ENCODE measurements around the gene OR2L8.
A peak's percentile ranks its signal among the peaks of the same experiment; 100 is the strongest.

Gene OR2L8

GRCh38 chr1:247948558-247948957 lies at the start of gene OR2L8:
TSS of gene OR2L8 (plus strand) at chr1:247948858. CDS start at chr1:247948858, 0 bp downstream.
- no peaks in the 10 kb centered on the region for H3K27me3 Mint-ChIP-seq

GRCh38 chr1:247904122-247904521 lies 44.5 kb upstream of the OR2L8 start:
- H3K36me3 Mint-ChIP-seq (ENCODE audit: insufficient read depth) = peaks cover 4% of the 10 kb centered on the region
- DNase-seq (ENCODE audit: low spot score in 2 of 2) (no peak), ATAC-seq (replicated peaks; ENCODE audit: extremely low read depth, poor library complexity, severe bottlenecking) (no peak)
- H3K9me3 Mint-ChIP-seq = peaks cover 6% of the 10 kb centered on the region
- H3K4me3 Mint-ChIP-seq = no peak overlapping the region
- peak overlapping the region; percentile 7 for H3K27ac Mint-ChIP-seq (ENCODE audit: low read depth)
- H3K4me1 Mint-ChIP-seq = peaks cover 25% of the 10 kb centered on the region
- H3K27me3 Mint-ChIP-seq = no peaks in the 10 kb centered on the region

More at GRCh38 chr1:247948558-247948957, at the start of gene OR2L8:
- Mint-ChIP-seq H3K4me3 (no peak within 1 kb of the TSS), H3K9me3 (peaks cover 14% of the 10 kb centered on the region), H3K36me3 (ENCODE audit: insufficient read depth) (no peaks in the 10 kb centered on the region), H3K27ac (ENCODE audit: low read depth) (no peak within 1 kb of the TSS), H3K4me1 (no peaks in the 10 kb centered on the region)
- ATAC-seq (replicated peaks; ENCODE audit: extremely low read depth, poor library complexity, severe bottlenecking) (no peak), DNase-seq (ENCODE audit: low spot score in 2 of 2) (no peak)

- peak overlapping the region; percentile 23 for H3K4me3 Mint-ChIP-seq
- no peak overlapping the region for H3K27ac Mint-ChIP-seq (ENCODE audit: low read depth)
These were observed 43.5 kb upstream of the OR2L8 start for GRCh38 chr1:247905181-247905580.

GRCh38 chr1:247905910-247906503 lies 42.7 kb upstream of the OR2L8 start:
- peak overlapping the region; percentile 86 for H3K4me3 Mint-ChIP-seq
- H3K36me3 Mint-ChIP-seq (ENCODE audit: insufficient read depth) = peaks cover 3% of the 10 kb centered on the region
- peaks cover 25% of the 10 kb centered on the region for H3K4me1 Mint-ChIP-seq
- H3K9me3 Mint-ChIP-seq = peaks cover 6% of the 10 kb centered on the region
- no peak for DNase-seq (ENCODE audit: low spot score in 2 of 2)
- H3K27me3 Mint-ChIP-seq = no peaks in the 10 kb centered on the region
- no peak for ATAC-seq (replicated peaks; ENCODE audit: extremely low read depth, poor library complexity, severe bottlenecking)
- peak overlapping the region; percentile 99 for H3K27ac Mint-ChIP-seq (ENCODE audit: low read depth)

More at GRCh38 chr1:247905181-247905580, 43.5 kb upstream of the OR2L8 start:
- H3K36me3 Mint-ChIP-seq (ENCODE audit: insufficient read depth) = peaks cover 3% of the 10 kb centered on the region
- DNase-seq (ENCODE audit: low spot score in 2 of 2) (no peak), ATAC-seq (replicated peaks; ENCODE audit: extremely low read depth, poor library complexity, severe bottlenecking) (no peak)
- H3K4me1 Mint-ChIP-seq = peaks cover 25% of the 10 kb centered on the region
- no peaks in the 10 kb centered on the region for H3K27me3 Mint-ChIP-seq
- peaks cover 6% of the 10 kb centered on the region for H3K9me3 Mint-ChIP-seq

- DNase-seq (ENCODE audit: low spot score in 2 of 2) = no peak
- peaks cover 6% of the 10 kb centered on the region for H3K9me3 Mint-ChIP-seq
- peaks cover 25% of the 10 kb centered on the region for H3K4me1 Mint-ChIP-seq
These were observed 42.1 kb upstream of the OR2L8 start for GRCh38 chr1:247906504-247907047.

GRCh38 chr1:247908766-247909165 lies 39.9 kb upstream of the OR2L8 start:
- Mint-ChIP-seq H3K36me3 (ENCODE audit: insufficient read depth) (peaks cover 3% of the 10 kb centered on the region), H3K27me3 (peaks cover 12% of the 10 kb centered on the region), H3K4me1 (peaks cover 25% of the 10 kb centered on the region), H3K9me3 (peaks cover 6% of the 10 kb centered on the region), H3K4me3 (no peak overlapping the region), H3K27ac (ENCODE audit: low read depth) (no peak overlapping the region)
- ATAC-seq (replicated peaks; ENCODE audit: extremely low read depth, poor library complexity, severe bottlenecking) (no peak), DNase-seq (ENCODE audit: low spot score in 2 of 2) (no peak)

More at GRCh38 chr1:247906504-247907047, 42.1 kb upstream of the OR2L8 start:
- no peak for ATAC-seq (replicated peaks; ENCODE audit: extremely low read depth, poor library complexity, severe bottlenecking)
- peak overlapping the region; percentile 99 for H3K27ac Mint-ChIP-seq (ENCODE audit: low read depth)
- peaks cover 3% of the 10 kb centered on the region for H3K36me3 Mint-ChIP-seq (ENCODE audit: insufficient read depth)
- no peaks in the 10 kb centered on the region for H3K27me3 Mint-ChIP-seq
- peak overlapping the region; percentile 86 for H3K4me3 Mint-ChIP-seq

GRCh38 chr1:247913786-247914185 lies 34.9 kb upstream of the OR2L8 start:
- H3K9me3 Mint-ChIP-seq = no peaks in the 10 kb centered on the region
- no peak for ATAC-seq (replicated peaks; ENCODE audit: extremely low read depth, poor library complexity, severe bottlenecking)
- no peak for DNase-seq (ENCODE audit: low spot score in 2 of 2)

GRCh38 chr1:247914941-247915662 lies 33.6 kb upstream of the OR2L8 start:
- Mint-ChIP-seq H3K36me3 (ENCODE audit: insufficient read depth) (no peaks in the 10 kb centered on the region), H3K4me1 (no peaks in the 10 kb centered on the region), H3K27ac (ENCODE audit: low read depth) (no peak overlapping the region), H3K9me3 (no peaks in the 10 kb centered on the region), H3K4me3 (no peak overlapping the region), H3K27me3 (peaks cover 20% of the 10 kb centered on the region)
- ATAC-seq (replicated peaks; ENCODE audit: extremely low read depth, poor library complexity, severe bottlenecking) = no peak
- DNase-seq (ENCODE audit: low spot score in 2 of 2) = no peak

More at GRCh38 chr1:247913786-247914185, 34.9 kb upstream of the OR2L8 start:
- no peak overlapping the region for H3K27ac Mint-ChIP-seq (ENCODE audit: low read depth)
- no peaks in the 10 kb centered on the region for H3K36me3 Mint-ChIP-seq (ENCODE audit: insufficient read depth)
- H3K27me3 Mint-ChIP-seq = peaks cover 20% of the 10 kb centered on the region
- no peak overlapping the region for H3K4me3 Mint-ChIP-seq
- H3K4me1 Mint-ChIP-seq = no peaks in the 10 kb centered on the region

- H3K36me3 Mint-ChIP-seq (ENCODE audit: insufficient read depth) = no peaks in the 10 kb centered on the region
- no peak within 1 kb of the TSS for H3K27ac Mint-ChIP-seq (ENCODE audit: low read depth)
- no peak within 1 kb of the TSS for H3K4me3 Mint-ChIP-seq
- DNase-seq (ENCODE audit: low spot score in 2 of 2) (no peak), ATAC-seq (replicated peaks; ENCODE audit: extremely low read depth, poor library complexity, severe bottlenecking) (no peak)
- H3K9me3 Mint-ChIP-seq = no peaks in the 10 kb centered on the region
- H3K27me3 Mint-ChIP-seq = peaks cover 7% of the 10 kb centered on the region
- no peaks in the 10 kb centered on the region for H3K4me1 Mint-ChIP-seq
These were observed 28.7 kb upstream of the OR2L8 start, which contains the start of gene OR2T8 for GRCh38 chr1:247919952-247920351. TSS of gene OR2T8 (plus strand) at chr1:247920252. CDS start at chr1:247921018, 766 bp downstream.

GRCh38 chr1:247923941-247924340 lies 24.7 kb upstream of the OR2L8 start:
- Mint-ChIP-seq H3K4me3 (no peak overlapping the region), H3K27me3 (no peaks in the 10 kb centered on the region), H3K9me3 (no peaks in the 10 kb centered on the region), H3K4me1 (no peaks in the 10 kb centered on the region), H3K36me3 (ENCODE audit: insufficient read depth) (no peaks in the 10 kb centered on the region), H3K27ac (ENCODE audit: low read depth) (no peak overlapping the region)
- DNase-seq (ENCODE audit: low spot score in 2 of 2) = no peak
- no peak for ATAC-seq (replicated peaks; ENCODE audit: extremely low read depth, poor library complexity, severe bottlenecking)

GRCh38 chr1:247924868-247925267 lies 23.8 kb upstream of the OR2L8 start, which contains the start of gene OR2AJ1:
TSS of gene OR2AJ1 (plus strand) at chr1:247924889. CDS start at chr1:247933769, 8,880 bp downstream.
- H3K9me3 Mint-ChIP-seq = no peaks in the 10 kb centered on the region
- no peaks in the 10 kb centered on the region for H3K4me1 Mint-ChIP-seq
- H3K4me3 Mint-ChIP-seq = no peak within 1 kb of the TSS
- no peaks in the 10 kb centered on the region for H3K27me3 Mint-ChIP-seq
- DNase-seq (ENCODE audit: low spot score in 2 of 2) (no peak), ATAC-seq (replicated peaks; ENCODE audit: extremely low read depth, poor library complexity, severe bottlenecking) (no peak)
- H3K27ac Mint-ChIP-seq (ENCODE audit: low read depth) = no peak within 1 kb of the TSS
- peaks cover 1% of the 10 kb centered on the region for H3K36me3 Mint-ChIP-seq (ENCODE audit: insufficient read depth)

- DNase-seq (ENCODE audit: low spot score in 2 of 2) (no peak), ATAC-seq (replicated peaks; ENCODE audit: extremely low read depth, poor library complexity, severe bottlenecking) (no peak)
- Mint-ChIP-seq H3K4me1 (no peaks in the 10 kb centered on the region), H3K36me3 (ENCODE audit: insufficient read depth) (peaks cover 5% of the 10 kb centered on the region), H3K4me3 (no peak overlapping the region), H3K27ac (ENCODE audit: low read depth) (no peak overlapping the region), H3K9me3 (no peaks in the 10 kb centered on the region), H3K27me3 (no peaks in the 10 kb centered on the region)
These were observed 14.7 kb upstream of the OR2L8 start for GRCh38 chr1:247933989-247934388.

Measured in central memory CD8-positive, alpha-beta T cell (primary cell).